HG03135 (cell line): Measurements from ENCODE around the gene CYP27A1.

Experiments
- ATAC-seq: cut with Tn5 transposase; IDR thresholded peaks from one replicate; pipeline ENCODE4 v1.9.1; 2021; ENCODE audit warnings: mild to moderate bottlenecking, moderate library complexity; ENCODE audit not compliant: unreplicated experiment

Gene CYP27A1

GRCh38 chr2:218857371-218858137, 75.6 kb downstream of the CYP27A1 start:
- ATAC-seq: no peak

DNA sequence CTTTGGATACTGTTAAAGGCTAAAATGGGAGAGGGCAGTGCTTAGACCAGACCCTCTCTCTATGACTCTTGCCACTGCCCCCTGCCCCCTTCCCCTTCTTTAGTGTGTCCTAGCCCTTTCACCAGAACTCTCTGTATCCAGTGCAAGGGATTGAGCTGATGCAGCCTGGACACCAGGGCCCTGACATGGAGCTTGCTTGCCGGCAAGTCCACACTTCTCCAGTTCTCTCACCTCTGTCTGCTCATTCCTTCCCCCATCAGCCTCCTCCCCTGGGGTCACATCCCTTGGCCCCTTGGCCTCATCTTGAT, 76.1 kb downstream of the CYP27A1 start:
- ATAC-seq: no peak

GRCh38 chr2:218858671-218859555, 77.0 kb downstream of the CYP27A1 start:
- no peak for ATAC-seq

DNA sequence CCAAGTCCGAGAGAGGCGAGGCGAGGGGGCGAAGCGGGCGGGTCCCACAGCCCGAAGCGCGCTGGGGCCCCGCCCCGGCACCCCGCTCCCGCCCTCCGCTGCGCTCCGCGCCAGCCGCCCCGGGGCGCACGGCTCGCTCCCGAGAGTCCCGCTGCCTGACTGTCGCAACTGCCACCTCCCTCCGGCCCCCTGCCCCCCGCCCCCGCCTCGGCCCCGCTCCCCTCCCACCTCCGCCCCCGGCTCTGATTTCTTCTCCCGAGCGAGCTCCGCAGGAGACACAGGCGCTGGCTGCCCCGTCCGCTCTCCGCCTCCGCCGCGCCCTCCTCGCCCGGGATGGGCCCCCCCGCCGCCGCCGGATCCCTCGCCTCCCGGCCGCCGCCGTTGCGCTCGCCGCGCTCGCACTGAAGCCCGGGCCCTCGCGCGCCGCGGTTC, 77.6 kb downstream of the CYP27A1 start, which contains the start of gene WNT6:
WNT6 (plus strand) TSS at position 250 of the 432 bp plus-strand sequence. CDS start 233 bp downstream, outside the sequence.
- no peak for ATAC-seq

- ATAC-seq: no peak
These were observed 78.3 kb downstream of the CYP27A1 start for GRCh38 chr2:218859988-218860831.

- ATAC-seq: no peak
These were observed 79.0 kb downstream of the CYP27A1 start for GRCh38 chr2:218860950-218861381.

DNA sequence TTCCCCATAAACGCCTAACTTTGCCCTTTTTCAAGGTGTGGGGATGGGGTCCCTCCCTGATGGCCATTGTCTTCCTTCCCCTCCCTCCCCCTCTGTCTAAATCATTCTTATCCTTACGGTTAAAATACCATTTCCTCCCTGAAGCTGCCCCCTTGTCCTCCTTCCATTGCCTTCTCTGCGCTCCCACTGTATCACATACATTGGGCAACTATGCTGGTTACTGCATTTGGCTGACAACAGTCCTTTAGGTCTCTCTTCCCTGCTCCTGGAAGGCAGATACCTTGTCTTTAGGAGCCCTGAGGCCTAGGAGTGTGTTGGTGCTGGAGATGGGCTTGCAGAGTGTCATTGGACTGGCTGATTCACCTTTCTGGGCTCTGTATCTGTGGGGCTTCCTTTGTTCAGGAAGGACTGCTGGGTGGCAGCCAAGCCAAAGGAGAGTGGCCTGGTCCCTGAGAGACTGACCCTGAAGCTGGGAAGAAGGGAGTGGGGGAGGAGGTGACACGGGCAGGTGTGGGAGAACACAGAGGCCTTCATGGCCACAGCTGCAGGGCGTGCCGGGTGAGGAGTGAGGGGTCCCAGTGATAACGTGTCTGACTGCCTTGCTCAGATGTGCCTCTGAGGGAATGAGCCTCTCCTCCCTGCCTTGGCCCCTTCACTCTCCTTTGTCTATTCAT, 79.8 kb downstream of the CYP27A1 start:
- ATAC-seq: no peak

- no peak for ATAC-seq
These were observed 81.1 kb downstream of the CYP27A1 start for GRCh38 chr2:218863021-218863520.
